Measurements from ENCODE around the gene ACADS. TPM values are rescaled to one million over a fixed set of nuclear protein-coding genes. Genes with fewer than 3 reads are reported as not detected.
A peak's percentile ranks its signal among the peaks of the same experiment; 100 is the strongest.

The ACADS gene
- total RNA-seq, 3 donors from 2014 or later (not counting 1 experiment from before 2014, with no cell fraction given): 14.9 to 18.6 (median 15.5) TPM

DNA sequence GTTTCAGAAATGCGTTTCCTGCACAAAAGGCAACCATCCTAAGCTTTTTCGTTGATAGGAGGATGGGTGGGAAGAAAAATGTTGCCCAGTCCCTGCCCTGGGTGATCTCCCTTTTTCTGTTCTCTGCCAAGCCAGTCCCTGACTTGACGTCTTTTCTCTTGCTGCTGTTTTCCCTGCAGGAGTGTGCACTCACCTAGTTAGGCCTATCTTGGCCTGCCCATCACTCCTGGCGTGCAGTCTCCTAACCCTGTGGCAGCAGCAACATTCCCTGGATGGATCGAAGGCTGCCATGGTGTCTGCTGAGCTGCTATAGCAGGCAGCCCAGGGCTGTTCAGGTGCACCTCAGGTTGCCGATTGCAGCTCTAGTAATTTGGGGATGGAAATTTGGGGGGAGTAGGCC is 14.2 kb upstream of the ACADS start:
- peaks cover 6% of the 10 kb centered on the region for H3K36me3 ChIP-seq (ENCODE audit: control insufficient read depth, insufficient read depth, low read length)
- no peak overlapping the region for H3K4me3 ChIP-seq (ENCODE audit: low read length)
- 63% methylated on average over 6 of the region's 6 CpGs for WGBS (ENCODE audit: insufficient coverage)
- H3K27me3 ChIP-seq (ENCODE audit: control insufficient read depth, insufficient read depth, low read length): no peaks in the 10 kb centered on the region
- Mint-ChIP-seq H3K36me3 (no peaks in the 10 kb centered on the region), H3K4me3 (peak overlapping the region; percentile 90), H3K4me1 (peaks cover 25 to 27% of the 10 kb centered on the region in 2 donors), H3K27me3 (ENCODE audit: low read depth in 2 of 2) (no peaks in the 10 kb centered on the region), H3K27ac (peak overlapping the region; percentile 71 to 87), H3K9me3 (no peaks in the 10 kb centered on the region)
- intact Hi-C loops (cut with micrococcal nuclease): loop anchor here (5.0 kb wide), 1 partner anchor 354 kb away; no protein-coding TSS in a partner anchor
- ATAC-seq (no peak), DNase-seq (no peak)
- TF ChIP-seq, protein P1, sequence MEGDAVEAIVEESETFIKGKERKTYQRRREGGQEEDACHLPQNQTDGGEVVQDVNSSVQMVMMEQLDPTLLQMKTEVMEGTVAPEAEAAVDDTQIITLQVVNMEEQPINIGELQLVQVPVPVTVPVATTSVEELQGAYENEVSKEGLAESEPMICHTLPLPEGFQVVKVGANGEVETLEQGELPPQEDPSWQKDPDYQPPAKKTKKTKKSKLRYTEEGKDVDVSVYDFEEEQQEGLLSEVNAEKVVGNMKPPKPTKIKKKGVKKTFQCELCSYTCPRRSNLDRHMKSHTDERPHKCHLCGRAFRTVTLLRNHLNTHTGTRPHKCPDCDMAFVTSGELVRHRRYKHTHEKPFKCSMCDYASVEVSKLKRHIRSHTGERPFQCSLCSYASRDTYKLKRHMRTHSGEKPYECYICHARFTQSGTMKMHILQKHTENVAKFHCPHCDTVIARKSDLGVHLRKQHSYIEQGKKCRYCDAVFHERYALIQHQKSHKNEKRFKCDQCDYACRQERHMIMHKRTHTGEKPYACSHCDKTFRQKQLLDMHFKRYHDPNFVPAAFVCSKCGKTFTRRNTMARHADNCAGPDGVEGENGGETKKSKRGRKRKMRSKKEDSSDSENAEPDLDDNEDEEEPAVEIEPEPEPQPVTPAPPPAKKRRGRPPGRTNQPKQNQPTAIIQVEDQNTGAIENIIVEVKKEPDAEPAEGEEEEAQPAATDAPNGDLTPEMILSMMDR (IDR thresholded peaks at IDR 0.05): no peak
- no peaks in the 10 kb centered on the region for H3K9me3 ChIP-seq (ENCODE audit: control insufficient read depth, insufficient read depth, low read length)
- H3K27ac ChIP-seq (ENCODE audit: low read length): no peak overlapping the region
- H3K4me1 ChIP-seq (ENCODE audit: control insufficient read depth, insufficient read depth, low read length): peaks cover 22% of the 10 kb centered on the region

GRCh38 chr12:120712610-120713009 is 13.0 kb upstream of the ACADS start:
- TF ChIP-seq, protein P1 (IDR thresholded peaks at IDR 0.05): no peak

DNA sequence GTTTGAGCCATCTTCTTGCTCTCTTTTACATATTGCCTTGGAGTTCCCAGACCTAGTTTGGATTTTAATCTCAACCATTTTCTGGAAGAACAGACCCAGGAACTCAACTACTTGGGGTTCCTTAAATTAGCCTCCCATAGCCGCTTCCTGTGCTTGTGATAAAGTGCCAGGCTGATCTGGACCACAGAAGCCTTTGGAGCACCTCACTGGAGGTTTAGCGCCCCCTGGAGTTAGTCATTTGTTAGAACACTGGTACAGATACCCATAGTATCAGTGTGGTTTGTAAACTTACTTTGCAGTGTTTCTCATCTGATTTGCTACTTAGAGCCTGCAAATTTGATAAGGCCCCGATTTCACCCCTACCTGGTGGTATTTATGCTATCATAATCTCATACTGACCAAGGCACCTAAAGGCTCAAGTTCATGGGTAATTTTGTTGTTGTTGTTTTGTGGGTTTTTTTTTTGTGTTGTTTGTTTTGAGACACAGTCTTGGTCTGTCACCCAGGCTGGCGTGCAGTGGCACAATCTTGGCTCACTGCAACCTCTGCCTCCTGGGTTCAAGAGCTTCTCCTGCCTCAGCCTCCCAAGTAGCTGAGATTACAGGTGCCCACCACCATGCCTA is 11.7 kb upstream of the ACADS start:
- Mint-ChIP-seq H3K9me3 (no peaks in the 10 kb centered on the region), H3K27me3 (ENCODE audit: low read depth in 2 of 2) (no peaks in the 10 kb centered on the region), H3K4me3 (peak overlapping the region; percentile 74), H3K4me1 (peaks cover 25 to 27% of the 10 kb centered on the region in 2 donors), H3K27ac (peak overlapping the region in 1 of 2 donors; percentile 50), H3K36me3 (peaks cover 8% of the 10 kb centered on the region)
- peaks cover 22% of the 10 kb centered on the region for H3K36me3 ChIP-seq (ENCODE audit: control insufficient read depth, insufficient read depth, low read length)
- ATAC-seq (peak; percentile 63 to 72 (median 66)), DNase-seq (peak; percentile 36 to 92)
- no peaks in the 10 kb centered on the region for H3K9me3 ChIP-seq (ENCODE audit: control insufficient read depth, insufficient read depth, low read length)
- 24% methylated on average over 4 of the region's 4 CpGs for WGBS (ENCODE audit: insufficient coverage)
- H3K27ac ChIP-seq (ENCODE audit: low read length): no peak overlapping the region
- intact Hi-C loops (cut with micrococcal nuclease): loop anchor here (1.0 to 5.0 kb wide), 4 partner anchors 27 to 357 kb away; partner anchors contain the start of gene MLEC
- peaks cover 22% of the 10 kb centered on the region for H3K4me1 ChIP-seq (ENCODE audit: control insufficient read depth, insufficient read depth, low read length)
- H3K27me3 ChIP-seq (ENCODE audit: control insufficient read depth, insufficient read depth, low read length): no peaks in the 10 kb centered on the region
- H3K4me3 ChIP-seq (ENCODE audit: low read length): no peak overlapping the region
- TF ChIP-seq, protein P1 (IDR thresholded peaks at IDR 0.05): peak; percentile 92

More at GRCh38 chr12:120712610-120713009, 13.0 kb upstream of the ACADS start:
- H3K27me3 Mint-ChIP-seq (ENCODE audit: low read depth in 2 of 2): no peaks in the 10 kb centered on the region
- Histone ChIP-seq H3K4me1 (ENCODE audit: control insufficient read depth, insufficient read depth, low read length) (peaks cover 22% of the 10 kb centered on the region), H3K36me3 (ENCODE audit: control insufficient read depth, insufficient read depth, low read length) (peaks cover 13% of the 10 kb centered on the region), H3K27ac (ENCODE audit: low read length) (no peak overlapping the region), H3K4me3 (ENCODE audit: low read length) (no peak overlapping the region), H3K9me3 (ENCODE audit: control insufficient read depth, insufficient read depth, low read length) (no peaks in the 10 kb centered on the region), H3K27me3 (ENCODE audit: control insufficient read depth, insufficient read depth, low read length) (no peaks in the 10 kb centered on the region)
- peaks cover 25 to 27% of the 10 kb centered on the region in 2 donors for H3K4me1 Mint-ChIP-seq
- DNase-seq (no peak), ATAC-seq (no peak)
- WGBS (ENCODE audit: insufficient coverage): 91% methylated on average over 5 of the region's 6 CpGs
- H3K9me3 Mint-ChIP-seq: no peaks in the 10 kb centered on the region
- H3K4me3 Mint-ChIP-seq: peak overlapping the region; percentile 31
- H3K27ac Mint-ChIP-seq: no peak overlapping the region
- intact Hi-C loops (cut with micrococcal nuclease): loop anchor here (5.0 kb wide), 1 partner anchor 355 kb away; no protein-coding TSS in a partner anchor
- H3K36me3 Mint-ChIP-seq: no peaks in the 10 kb centered on the region

All from natural killer cell (primary cell).